ENCODE results near the gene ARMC3. TPM values are rescaled to one million over a fixed set of nuclear protein-coding genes. Genes with fewer than 3 reads are reported as not detected.
"Not testable (repeated sequence)": the region's sequence is repeated elsewhere in the genome, so short reads cannot be mapped to it uniquely, and the experiment has no call there.

The ARMC3 gene
- polyA plus RNA-seq, 3 donors = 10.5 to 14.1 (median 14.0) TPM

DNA sequence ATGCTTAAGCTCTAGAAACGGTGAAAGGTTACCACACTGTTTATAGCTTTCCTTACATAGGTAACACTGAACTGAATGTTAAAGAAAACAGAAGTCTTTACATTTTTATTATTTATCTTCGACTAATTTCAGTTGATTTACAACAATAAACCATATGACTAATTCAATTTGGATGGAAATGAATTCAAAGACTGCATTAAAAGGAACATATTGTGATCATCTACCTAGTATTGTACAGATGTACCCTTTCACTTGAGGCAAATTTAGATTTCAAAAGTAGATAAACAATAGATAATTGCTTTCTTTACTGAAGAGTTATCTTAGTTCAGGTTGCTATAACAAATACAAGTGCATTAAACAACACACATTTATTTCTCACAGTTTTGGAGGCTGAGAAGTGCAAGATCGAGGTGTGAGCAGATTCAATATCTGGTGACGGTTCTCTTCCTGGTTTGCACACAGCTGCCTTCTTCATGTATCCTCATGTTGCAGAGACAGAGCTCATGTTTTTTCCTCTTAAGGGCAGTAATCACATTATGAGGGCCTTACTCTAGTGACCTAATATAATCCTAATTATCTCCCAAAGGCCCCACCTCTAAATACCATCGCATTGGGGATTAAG is 15.0 kb upstream of the ARMC3 start:
- DNase-seq (ENCODE audit: extremely low read depth in 1 of 11, low read depth in 9 of 11, low spot score in 4 of 11) = no peak

DNA sequence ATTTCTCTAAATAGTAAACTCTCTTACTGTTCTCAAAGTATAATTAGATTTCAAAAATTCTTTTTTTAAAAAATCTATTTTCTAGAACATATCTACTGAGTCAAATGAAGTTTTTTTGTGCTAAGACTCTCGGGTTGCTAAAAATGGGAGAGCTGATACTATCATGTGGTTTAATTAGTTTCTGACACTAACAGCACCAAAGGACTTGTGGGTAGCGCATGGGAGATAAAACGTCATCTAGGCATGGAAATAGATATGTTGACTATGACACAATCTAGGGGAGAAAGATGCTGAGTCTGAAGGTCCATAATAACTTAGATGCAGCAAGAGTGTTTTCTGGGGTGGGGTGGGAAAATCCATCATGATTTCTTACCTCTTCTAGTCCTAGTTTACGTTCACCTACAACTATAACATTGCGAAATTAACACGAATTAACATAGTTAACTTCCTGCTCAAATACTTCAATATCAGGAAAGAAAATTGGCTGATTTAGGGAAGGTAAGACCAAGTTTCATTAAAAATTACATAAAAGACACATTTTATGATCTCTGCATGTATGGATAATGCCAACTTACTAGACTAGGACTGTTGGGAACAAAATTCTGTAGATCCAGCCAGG is 14.3 kb upstream of the ARMC3 start:
- no peak for DNase-seq (ENCODE audit: extremely low read depth in 1 of 11, low read depth in 9 of 11, low spot score in 4 of 11)

DNA sequence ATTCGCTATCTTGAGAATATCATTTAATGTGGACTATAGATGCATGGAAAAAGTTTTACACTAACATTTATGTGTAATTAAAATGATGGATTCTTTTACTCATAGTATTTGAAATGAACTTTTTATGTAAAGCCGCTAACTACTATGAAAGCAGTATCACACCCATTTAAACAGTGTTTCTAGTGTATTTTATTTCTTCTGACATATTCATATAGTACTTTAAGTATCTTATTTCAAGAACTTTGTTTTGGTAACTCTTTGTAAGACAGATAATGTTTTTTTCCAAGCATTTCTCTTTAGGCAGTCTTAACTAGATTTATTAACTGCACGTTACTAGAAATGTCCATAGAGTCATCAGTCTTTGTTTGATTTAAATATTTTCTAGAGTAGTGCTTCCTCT is 12.5 kb upstream of the ARMC3 start:
- peak in 1 of 11 donors; percentile 2 for DNase-seq (ENCODE audit: extremely low read depth in 1 of 11, low read depth in 9 of 11, low spot score in 4 of 11)

DNA sequence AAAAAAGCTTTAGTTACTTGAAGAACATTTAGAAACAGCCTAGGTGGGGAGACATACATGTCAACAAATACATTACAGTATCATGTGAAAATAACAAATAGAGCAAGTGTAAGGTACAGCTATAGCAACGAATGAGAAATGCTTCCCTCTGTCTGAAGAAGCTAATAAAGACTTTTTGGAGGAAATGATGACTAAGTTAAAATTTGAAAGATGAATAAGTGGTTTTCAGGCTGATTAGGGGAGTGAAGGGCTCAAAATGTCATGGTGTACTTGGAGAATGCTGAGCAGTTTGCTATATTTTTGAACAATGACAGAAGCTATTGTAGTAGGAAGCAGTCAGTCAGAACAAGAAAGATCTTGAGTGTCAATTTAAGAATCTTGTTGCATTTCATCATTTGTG is 2.8 kb upstream of the ARMC3 start:
- no peak for DNase-seq (ENCODE audit: extremely low read depth in 1 of 11, low read depth in 9 of 11, low spot score in 4 of 11)

DNA sequence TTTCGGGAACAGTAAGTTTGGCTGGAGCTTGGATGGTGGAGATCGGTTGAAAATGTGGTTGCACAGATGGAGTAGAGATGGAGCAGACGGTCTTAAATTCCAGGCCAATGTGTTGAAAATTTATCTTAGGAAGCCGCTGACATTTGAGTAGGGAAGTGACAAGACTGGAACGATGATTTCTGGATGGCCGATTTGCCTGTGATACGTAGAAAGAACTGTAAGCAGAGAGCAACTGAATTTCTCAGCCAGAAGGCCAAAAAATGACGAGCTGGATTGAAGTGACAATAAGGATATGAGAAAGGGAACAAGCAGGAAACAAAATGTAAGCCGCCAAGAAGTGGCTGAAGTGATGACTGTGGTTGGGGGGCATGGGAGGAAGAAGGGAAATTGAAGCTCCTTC is 687 bp upstream of the ARMC3 start:
- DNase-seq (ENCODE audit: extremely low read depth in 1 of 11, low read depth in 9 of 11, low spot score in 4 of 11) = peak in 1 of 11 donors; percentile 8

DNA sequence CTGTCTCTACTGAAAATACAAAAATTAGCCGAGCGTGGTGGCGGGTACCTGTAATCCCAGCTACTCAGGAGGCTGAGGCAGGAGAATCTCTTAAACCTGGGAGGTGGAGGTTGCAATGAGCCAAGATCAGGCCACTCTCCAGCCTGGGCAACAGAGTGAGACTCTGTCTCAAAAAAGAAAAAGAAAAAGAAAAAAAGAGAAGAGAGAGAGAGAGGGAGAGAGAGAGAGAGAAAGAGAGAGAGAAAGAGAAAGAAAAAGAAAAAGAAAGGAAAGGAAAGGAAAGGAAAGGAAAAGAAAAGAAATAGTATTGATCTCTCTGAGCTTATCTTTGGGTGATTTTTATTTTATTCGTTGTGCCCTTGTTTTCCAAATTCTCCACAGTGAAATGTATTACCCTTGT is 1.2 kb downstream of the ARMC3 start:
- not testable (repeated sequence) for DNase-seq (ENCODE audit: extremely low read depth in 1 of 11, low read depth in 9 of 11, low spot score in 4 of 11)

DNA sequence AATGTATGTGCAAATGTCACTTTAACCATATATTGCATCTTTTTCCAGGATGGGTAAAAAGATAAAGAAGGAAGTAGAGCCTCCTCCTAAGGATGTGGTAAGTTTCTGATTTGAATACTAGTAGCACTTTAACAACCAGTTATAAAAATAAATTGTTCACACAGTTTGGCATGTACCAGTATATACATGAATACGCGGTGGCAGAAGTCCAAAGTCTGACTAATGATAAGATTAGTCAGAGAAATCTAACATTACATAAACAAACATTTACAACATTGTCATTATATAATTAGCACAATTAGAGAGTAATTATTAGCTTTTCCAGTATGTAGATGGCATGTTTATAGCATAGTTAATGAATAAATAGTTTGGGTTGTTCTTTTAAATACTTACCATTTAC is 4.1 kb downstream of the ARMC3 start:
- DNase-seq (ENCODE audit: extremely low read depth in 1 of 11, low read depth in 9 of 11, low spot score in 4 of 11) = no peak

DNA sequence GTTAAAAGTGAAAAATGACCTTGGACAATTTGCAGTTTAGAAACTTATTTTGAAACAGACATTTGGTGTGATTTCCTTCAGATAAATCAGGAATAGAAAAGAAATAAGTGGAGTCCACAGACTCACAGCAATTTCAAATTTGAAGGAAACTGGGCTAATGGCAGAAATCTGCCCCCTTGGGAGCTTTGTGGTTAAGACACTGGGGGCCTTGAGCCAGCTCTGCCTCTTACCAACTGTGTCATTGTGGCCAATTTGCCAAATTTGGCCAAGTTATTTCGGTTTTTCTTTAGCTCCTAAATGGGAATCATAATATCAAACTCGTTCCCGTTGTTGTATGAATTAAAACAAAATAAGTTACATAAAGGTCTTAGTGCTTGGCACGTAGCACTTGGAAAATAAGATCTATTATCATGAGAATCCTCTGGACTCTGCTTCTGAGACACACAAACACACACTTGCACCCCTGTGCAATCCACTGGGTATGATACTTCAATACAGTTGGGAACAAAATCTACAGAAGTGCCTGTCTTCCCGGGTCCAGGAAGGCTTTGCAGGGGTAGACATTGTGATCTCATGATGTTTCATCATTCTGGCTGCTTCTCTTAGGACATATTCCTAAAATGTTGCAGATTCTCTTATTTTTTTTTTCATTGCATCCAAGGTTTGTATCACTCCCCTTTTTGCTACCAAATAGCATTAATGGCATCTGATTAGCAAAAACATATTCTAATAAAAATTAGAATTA is 4.9 kb downstream of the ARMC3 start:
- no peak for DNase-seq (ENCODE audit: extremely low read depth in 1 of 11, low read depth in 9 of 11, low spot score in 4 of 11)

DNA sequence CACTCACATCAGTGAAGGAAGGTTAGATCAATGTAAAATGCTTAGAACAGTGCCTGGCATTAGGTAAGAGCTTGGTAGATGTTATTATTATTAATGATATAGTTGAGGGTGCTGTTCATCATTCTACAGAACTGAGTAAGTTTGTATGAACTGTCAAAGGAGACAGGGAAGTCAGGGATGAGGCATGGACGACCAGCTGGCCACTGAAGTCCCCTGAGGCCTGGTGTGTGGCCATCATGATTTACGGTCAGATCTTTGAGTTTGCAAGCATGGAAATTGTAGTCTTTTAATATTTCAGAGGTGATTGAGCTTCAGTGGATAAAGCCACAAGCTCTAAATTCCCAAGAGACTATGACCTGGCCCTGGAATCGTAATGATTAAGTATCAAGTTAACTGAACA is 6.9 kb downstream of the ARMC3 start:
- DNase-seq (ENCODE audit: extremely low read depth in 1 of 11, low read depth in 9 of 11, low spot score in 4 of 11) = no peak

DNA sequence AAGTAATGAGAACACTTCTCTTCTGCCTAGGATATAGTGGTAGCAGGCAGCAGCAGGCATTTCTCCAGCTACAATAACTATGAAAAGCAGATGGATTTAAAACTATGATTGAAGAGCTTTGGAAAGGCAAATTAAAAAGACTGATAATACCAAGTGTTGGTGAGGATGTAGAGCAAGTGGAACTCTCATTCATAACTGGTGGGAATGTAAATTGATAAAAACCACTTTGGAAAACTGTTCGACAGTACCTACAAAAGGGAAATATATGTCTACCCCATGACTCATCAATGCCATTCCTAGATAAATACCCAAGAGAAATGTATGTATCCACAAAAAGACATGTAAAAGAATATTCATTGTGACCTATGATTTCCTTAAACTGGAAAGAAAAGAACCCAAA is 14.6 kb downstream of the ARMC3 start:
- DNase-seq (ENCODE audit: extremely low read depth in 1 of 11, low read depth in 9 of 11, low spot score in 4 of 11) = no peak

DNA sequence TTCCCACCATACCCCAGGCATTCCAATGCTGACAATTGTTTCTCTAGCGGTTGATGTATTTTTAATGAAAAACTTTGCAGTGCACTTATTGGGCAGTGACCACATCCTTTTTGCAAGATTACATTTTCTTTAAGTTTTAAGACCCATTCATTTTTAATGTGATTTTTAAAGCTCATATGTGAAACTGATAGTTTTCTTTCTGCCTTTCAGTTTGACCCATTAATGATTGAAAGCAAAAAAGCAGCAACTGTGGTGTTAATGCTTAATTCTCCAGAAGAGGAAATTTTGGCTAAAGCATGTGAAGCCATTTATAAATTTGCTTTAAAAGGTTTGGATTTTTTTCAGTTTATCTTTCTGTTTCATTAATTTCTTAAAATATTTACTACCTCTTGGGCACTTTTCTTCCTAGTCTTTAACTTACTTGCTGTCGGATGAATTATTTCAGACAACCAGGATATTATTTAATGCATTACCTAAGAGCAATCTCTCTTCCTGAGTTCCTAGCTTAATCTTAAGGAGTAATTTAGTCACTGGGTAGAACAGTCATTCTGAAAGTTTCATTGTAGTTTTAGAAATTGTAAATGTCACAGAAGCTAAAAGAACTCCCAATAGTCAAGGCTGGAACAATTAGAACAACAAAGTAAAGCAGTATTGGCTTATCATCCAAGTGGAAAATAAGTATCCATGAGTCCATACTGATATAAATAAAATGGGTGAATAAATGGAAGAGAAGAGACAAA is 18.3 kb downstream of the ARMC3 start:
- no peak for DNase-seq (ENCODE audit: extremely low read depth in 1 of 11, low read depth in 9 of 11, low spot score in 4 of 11)

DNA sequence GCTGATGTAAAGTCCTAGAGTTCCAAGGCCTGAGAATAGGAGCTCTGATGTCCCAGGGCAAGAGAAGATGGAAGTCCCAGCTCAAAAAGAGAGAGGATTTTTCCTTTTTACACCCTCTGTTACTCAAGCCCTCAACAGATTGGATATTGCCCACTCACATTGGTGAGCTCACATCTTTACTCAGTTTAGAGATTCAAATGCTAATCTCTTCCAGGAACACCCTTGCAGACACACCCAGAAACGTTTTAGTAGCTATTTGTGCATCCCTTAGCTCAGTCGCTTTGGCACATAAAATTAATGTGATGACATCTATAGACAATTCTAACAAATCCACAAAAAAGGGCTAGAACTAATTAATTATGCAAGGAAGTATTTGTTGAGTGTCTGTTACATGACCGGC is 27.1 kb downstream of the ARMC3 start:
- no peak for DNase-seq (ENCODE audit: extremely low read depth in 1 of 11, low read depth in 9 of 11, low spot score in 4 of 11)

DNA sequence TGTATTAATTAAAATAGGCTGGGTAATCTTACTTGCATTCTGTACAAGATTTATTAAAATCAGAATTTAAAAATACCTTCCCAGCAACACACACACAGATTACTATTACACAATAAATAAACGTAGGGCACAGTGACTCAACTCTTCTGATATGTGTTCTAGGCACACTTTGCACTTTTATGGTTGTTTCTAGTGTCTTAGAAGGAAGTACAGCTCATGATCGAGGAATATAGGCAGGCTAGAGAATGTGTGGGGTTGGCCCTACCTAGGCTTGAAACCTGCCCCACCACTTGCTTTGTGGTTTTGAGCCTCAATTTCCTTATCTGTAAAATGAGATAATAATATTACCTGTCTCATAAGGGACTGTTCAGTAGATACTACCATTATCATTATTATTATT is 30.5 kb downstream of the ARMC3 start:
- no peak for DNase-seq (ENCODE audit: extremely low read depth in 1 of 11, low read depth in 9 of 11, low spot score in 4 of 11)

DNA sequence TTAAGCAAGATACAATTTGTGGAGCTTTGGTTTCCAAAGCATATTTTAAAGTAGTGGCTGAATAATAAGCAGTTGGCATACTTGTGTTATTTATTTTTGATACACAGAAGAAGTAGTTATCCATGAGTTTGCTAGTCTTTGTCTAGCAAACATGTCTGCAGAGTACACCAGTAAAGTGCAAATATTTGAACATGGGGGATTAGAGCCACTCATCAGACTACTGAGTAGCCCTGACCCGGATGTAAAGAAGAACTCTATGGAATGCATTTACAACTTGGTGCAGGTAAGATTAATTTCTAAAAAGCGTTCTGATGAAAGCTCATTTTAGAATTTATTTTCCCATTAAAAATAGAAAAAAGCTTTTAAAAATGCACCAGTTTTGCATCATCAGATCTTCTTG is 31.4 kb downstream of the ARMC3 start:
- no peak for DNase-seq (ENCODE audit: extremely low read depth in 1 of 11, low read depth in 9 of 11, low spot score in 4 of 11)

DNA sequence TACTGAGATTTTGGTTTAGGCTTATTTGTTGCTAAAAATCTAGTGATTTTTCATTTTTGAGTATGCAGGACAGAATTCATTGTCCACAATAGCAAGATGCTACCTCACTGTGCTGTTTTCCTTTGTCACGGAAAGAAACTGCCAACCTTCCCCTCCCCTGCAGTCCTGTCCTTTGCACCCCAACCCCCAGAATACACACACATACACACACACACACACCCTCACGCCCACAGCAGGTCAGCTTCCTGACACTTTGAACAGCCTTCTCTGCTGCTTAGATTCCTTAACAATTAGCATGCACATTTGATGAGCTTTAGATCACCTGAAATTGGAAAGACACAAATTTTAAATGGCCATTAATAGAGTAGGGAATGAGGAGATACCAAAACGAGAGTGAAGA is 32.1 kb downstream of the ARMC3 start:
- no peak for DNase-seq (ENCODE audit: extremely low read depth in 1 of 11, low read depth in 9 of 11, low spot score in 4 of 11)

DNA sequence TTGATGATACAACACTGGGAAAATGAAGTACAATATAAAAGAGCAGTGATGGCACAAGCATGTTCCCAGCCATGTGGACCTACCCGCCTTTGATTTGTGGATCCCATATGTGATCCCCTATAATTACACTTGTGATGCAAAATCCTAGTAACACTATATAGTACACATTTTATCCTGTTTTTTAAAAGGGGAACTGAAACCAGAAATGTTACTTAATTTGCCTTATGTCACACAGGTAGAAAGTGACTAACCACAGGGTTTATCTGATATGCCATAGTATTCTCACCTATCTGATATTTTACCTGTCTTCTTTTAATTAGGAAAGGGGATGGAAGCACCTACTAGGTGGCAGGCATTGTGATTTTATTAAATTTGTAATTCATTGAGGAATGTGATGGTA is 35.0 kb downstream of the ARMC3 start:
- no peak for DNase-seq (ENCODE audit: extremely low read depth in 1 of 11, low read depth in 9 of 11, low spot score in 4 of 11)

DNA sequence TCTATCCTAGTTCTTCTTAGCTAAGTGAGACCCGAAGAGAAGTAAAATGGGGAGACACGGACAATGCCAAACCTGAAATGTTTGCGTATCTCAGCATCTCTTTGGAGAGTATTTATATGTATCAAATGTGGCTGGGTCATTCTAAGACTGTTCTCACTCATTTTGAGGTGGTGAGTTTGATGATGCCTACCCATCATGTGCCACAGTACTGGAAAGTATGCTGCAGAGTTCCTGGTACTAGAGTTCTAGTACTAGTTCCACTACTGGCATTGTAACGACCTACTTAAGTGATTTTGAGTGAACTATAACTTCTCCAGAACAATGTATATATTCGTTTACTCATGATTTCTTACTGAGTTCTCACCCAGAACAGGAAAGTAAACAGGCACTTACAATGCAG is 41.9 kb downstream of the ARMC3 start:
- no peak for DNase-seq (ENCODE audit: extremely low read depth in 1 of 11, low read depth in 9 of 11, low spot score in 4 of 11)

DNA sequence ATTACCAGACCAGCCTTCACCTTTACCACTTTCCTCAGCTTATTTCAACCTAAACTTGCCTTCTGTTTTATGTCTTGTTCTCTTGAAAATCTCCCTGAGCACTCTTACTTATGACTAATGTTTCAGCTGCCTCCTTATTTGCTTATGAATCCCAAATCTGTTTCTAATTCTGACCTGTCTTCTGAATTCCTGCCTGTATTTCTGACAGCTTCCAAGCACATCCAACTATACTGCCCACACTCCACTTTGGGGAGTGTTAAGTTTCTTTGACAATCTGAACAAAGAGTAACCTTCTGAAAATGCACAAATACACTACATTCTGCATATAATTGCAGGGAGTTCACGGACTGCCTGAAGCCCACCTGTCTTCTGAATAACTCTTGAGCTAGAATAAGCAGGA is 48.7 kb downstream of the ARMC3 start:
- DNase-seq (ENCODE audit: extremely low read depth in 1 of 11, low read depth in 9 of 11, low spot score in 4 of 11) = no peak

DNA sequence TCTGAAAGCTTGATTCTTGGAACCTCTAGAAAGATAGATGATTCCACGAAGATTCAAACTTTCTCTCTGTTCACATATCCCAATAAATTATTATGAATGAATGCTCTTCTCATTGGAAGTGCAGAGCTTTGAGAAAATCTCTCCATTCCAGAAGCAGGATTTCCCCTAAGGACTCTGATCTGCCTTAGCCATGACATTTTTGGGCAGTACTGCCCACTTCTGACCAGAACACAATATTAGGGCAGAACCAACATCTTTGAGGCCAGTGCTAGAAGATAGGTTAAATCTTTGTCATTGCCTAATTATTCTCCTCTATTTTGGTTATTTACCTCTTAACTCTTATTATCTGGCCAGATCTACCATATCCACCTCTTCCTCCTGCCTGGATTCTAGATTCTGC is 49.9 kb downstream of the ARMC3 start:
- DNase-seq (ENCODE audit: extremely low read depth in 1 of 11, low read depth in 9 of 11, low spot score in 4 of 11) = no peak

DNA sequence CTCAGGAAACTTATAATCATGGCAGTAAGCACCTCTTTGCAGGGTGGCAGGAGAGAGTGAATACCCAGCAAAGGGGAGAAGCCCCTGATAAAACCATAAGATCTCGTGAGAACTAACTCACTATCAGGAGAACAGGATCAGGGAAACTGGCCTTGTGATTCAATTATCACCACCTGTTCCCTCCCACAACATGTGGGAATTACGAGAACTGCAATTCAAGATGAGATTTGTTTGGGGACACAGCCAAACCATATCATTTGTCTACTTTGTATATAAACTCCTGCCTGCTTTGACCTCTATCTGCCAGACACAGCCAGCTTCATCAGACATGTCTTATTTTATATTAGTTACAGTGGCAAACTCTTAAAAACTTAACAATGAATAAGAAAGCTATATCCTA is 50.4 kb downstream of the ARMC3 start:
- DNase-seq (ENCODE audit: extremely low read depth in 1 of 11, low read depth in 9 of 11, low spot score in 4 of 11) = no peak

Measured in renal cortex interstitium (tissue), 11 donors.